GM19397 (cell line): ENCODE results near the gene NFAT5.

Experiments
- ATAC-seq: cut with Tn5 transposase; IDR thresholded peaks from one replicate; pipeline ENCODE4 v1.9.1; 2021; ENCODE audit warnings: mild to moderate bottlenecking, moderate library complexity; ENCODE audit not compliant: unreplicated experiment

The NFAT5 gene

DNA sequence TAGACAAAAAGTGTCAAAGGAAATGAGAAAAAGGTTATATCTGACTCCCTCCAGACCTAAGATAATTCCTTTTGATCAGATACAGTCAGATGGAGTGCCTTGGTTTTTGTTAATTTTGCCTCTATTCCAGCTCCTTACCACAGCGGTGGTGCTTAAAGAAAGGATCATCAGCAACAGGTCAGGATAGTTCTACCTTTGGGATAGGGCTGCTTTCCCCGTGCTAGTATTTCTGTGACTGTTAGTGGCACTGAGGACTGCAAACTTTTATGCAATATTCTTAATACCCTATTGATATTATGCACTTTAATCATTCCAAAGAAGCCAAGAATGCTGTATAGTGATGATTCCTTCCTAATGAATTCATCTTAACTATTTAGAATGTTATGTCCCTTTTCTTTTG lies 136.1 kb downstream of the NFAT5 start:
- no peak for ATAC-seq

GRCh38 chr16:69703638-69704037 lies 137.9 kb downstream of the NFAT5 start:
- no peak for ATAC-seq

- no peak for ATAC-seq
These were observed 140.6 kb downstream of the NFAT5 start for GRCh38 chr16:69706256-69706974.

DNA sequence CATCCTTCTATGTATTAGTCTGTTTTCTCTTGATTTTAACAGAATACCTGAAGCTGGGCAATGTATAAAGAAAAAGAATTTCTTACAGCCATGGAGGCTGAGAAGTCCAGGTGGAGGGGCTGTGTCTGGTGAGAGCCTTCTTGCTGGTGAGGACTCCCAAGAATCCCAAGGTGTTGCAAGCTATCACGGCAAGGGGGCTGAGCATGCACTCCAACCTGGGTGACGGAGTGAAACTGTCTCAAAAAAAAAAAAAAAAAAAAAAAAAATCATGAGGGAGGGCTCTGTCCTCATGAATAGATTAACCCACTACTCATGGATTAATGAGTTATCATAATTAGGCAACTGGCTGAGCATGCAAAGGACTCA lies 141.2 kb downstream of the NFAT5 start:
- no peak for ATAC-seq

GRCh38 chr16:69707920-69708683 lies 142.3 kb downstream of the NFAT5 start:
- no peak for ATAC-seq

GRCh38 chr16:69709456-69710084 lies 143.8 kb downstream of the NFAT5 start:
- no peak for ATAC-seq

- no peak for ATAC-seq
These were observed 145.5 kb downstream of the NFAT5 start for GRCh38 chr16:69711115-69711740.

GRCh38 chr16:69712277-69712676 lies 146.5 kb downstream of the NFAT5 start:
- no peak for ATAC-seq

- ATAC-seq, result no peak
These were observed 147.3 kb downstream of the NFAT5 start for GRCh38 chr16:69712914-69713581.

- no peak for ATAC-seq
These were observed 151.3 kb downstream of the NFAT5 start for GRCh38 chr16:69717066-69717465.

- no peak for ATAC-seq
These were observed 152.5 kb downstream of the NFAT5 start for GRCh38 chr16:69718111-69718764.

- no peak for ATAC-seq
These were observed 155.2 kb downstream of the NFAT5 start for GRCh38 chr16:69720822-69721430.

- ATAC-seq, result no peak
These were observed 155.7 kb downstream of the NFAT5 start for GRCh38 chr16:69721441-69721957.

GRCh38 chr16:69724414-69724873 lies 158.7 kb downstream of the NFAT5 start:
- ATAC-seq, result no peak

DNA sequence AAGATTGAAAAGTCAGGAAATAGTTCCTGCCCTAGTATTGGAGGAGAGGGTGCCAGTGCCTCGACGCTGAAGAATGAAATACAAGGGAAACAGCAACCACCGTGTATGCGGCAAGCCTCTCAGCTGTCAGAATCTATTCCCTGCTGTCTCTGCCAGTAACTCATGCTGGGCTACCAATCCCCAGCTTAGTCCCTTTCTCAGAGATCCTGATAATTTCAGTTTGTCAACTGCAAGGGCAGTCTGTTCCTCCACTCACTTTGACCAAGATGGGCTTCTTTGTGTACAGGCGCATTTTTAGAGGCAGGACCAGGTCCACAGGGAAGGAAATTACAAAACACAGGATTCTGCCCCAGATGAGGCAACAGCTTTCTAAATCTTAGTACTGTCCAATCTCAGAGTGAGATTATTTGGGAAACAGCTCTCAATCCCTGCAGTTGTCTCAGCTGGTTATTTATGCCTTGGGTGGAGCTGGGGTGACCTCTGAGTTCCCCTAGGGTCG lies 159.3 kb downstream of the NFAT5 start:
- no peak for ATAC-seq

GRCh38 chr16:69725480-69726312 lies 159.9 kb downstream of the NFAT5 start:
- ATAC-seq, result no peak

DNA sequence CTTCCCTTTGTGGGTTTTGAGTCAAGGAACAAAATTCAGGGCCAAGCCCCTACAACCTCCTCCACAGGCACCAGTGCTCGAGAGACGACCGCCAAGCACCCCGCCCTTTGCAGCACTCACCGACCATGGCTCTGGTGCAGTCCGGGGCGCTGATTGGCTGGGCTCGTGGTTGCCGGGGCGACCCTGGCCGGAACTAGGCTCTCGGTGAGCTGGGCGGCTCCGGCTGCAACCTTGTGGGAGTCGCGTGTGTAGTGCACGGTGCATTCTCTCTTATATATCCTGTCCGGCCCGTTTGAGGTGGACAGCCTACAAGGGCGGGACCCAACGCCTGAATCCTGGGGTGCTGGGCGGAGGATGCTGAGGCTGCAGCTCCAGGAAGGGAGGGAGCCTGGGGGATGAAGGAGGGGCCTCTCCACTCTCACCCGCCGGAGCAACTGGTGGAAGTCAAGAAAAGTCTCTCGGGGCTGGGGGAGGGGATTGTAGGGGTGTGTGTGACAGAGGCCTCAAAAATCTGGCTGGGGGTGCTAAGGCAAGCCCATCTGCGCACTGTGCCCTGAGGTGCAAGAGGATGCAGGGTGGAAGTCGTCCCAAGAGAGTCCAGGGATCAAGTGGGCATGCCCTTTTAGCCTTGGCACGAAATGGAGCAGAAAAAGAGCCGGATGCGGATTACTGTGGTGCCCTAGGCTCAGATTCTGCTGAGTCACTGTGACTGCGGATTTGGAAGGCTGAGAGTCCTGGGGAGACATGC lies 160.7 kb downstream of the NFAT5 start, which contains the start of gene NQO1:
Gene NQO1, minus strand, starts transcription at position 248 of the 748 bp plus-strand sequence. Its CDS starts 121 bp downstream, at position 127.
- ATAC-seq, result peak; percentile 97

- no peak for ATAC-seq
These were observed 162.1 kb downstream of the NFAT5 start for GRCh38 chr16:69727916-69728270.
